Body of pancreas (tissue), 4 donors: ENCODE data around the gene EMP2. TPM values are rescaled to one million over a fixed set of nuclear protein-coding genes. Genes with fewer than 3 reads are reported as not detected.

ENCODE experiments used
- ATAC-seq: fragments of 150-250 bp; one replicate; pipeline ENCODE4 v1.9.1; 2016
- DNase-seq, 4 donors: peaks; one replicate each; pipeline ENCODE4 v3.0.0-alpha.2; 2019
- H3K27ac ChIP-seq, 4 donors: fragments of 200-600 bp; sonication (generic); 1 replicate in 3 of 4; 2 replicates in 1 of 4; pipeline versions ENCODE4 v1.5.1 to v1.6.1; 2016 to 2019; ENCODE audit warnings: mild to moderate bottlenecking in 1 of 4, mixed read lengths in 1 of 4, moderate library complexity in 1 of 4
- H3K27me3 ChIP-seq, 2 donors: fragments of 200-600 bp; sonication (generic); one replicate each; pipeline ENCODE4 v1.6.0; 2016; ENCODE audit warnings: mild to moderate bottlenecking in 1 of 2
- H3K36me3 ChIP-seq, 2 donors: fragments of 200-600 bp; sonication (generic); replicated peaks in 1 of 2; 2 replicates each; pipeline ENCODE4 v1.5.1; 2016; ENCODE audit warnings: low read depth in 2 of 2; ENCODE audit not compliant: insufficient read depth in 1 of 2
- H3K4me1 ChIP-seq: fragments of 200-600 bp; sonication (generic); one replicate; pipeline ENCODE4 v1.6.0; 2016
- H3K4me3 ChIP-seq, 2 donors: fragments of 200-600 bp; sonication (generic); 1 replicate in 1 of 2; 2 replicates in 1 of 2; pipeline ENCODE4 v1.5.1; 2016 to 2019
- H3K9me3 ChIP-seq, 3 donors: fragments of 200-600 bp; sonication (generic); 1 replicate in 2 of 3; 2 replicates in 1 of 3; pipeline ENCODE4 v1.5.1; 2016
- CTCF ChIP-seq, 7 experiments: fragments of 450-650 bp in 4 of 7; fragments of 200-600 bp in 3 of 7; sonication (generic) in 3 of 7; IDR thresholded peaks; one replicate each; pipeline ENCODE4 v1.5.1; 2016 to 2019; ENCODE audit warnings: antibody characterized with exemption in 7 of 7
- POLR2A ChIP-seq, 3 donors: fragments of 450-650 bp; IDR thresholded peaks; one replicate each; pipeline ENCODE4 v1.6.1; 2016; ENCODE audit warnings: antibody characterized with exemption in 3 of 3, mild to moderate bottlenecking in 2 of 3
- WGBS, 2 donors: methylation state at CpG; one replicate each; pipeline ENCODE4 v1.1.5; 2017; 5-methylcytosine and 5-hydroxymethylcytosine counted together
- intact Hi-C: fragments of 100-400 bp; cut with DNase I; formaldehyde crosslinking; loops from one replicate; pipeline ENCODE4 v1.15.1; 2023
- total RNA-seq, 2 donors: library from RNA; depleted of rRNA; stranded (reverse); fragments of >200 nt; gene quantifications; one replicate each; pipeline ENCODE4 v1.1.0, GENCODE V29; 2016

EMP2 gene
- total RNA-seq, 2 donors from 2014 or later: 8.6 to 17.9 TPM

- no peaks in the 10 kb centered on the region for H3K27me3 ChIP-seq
- ATAC-seq: no peak
These were observed 39.0 kb downstream of the EMP2 start for GRCh38 chr16:10541366-10541765.

GRCh38 chr16:10539793-10540192 is 40.6 kb downstream of the EMP2 start:
- no peak for ATAC-seq
- no peaks in the 10 kb centered on the region for H3K36me3 ChIP-seq
- intact Hi-C loops: no loop called here

More at GRCh38 chr16:10541366-10541765, 39.0 kb downstream of the EMP2 start:
- no peak overlapping the region for H3K27ac ChIP-seq
- WGBS, 2 donors: 92 to 93% methylated on average over 7 of the region's 7 CpGs
- H3K36me3 ChIP-seq: no peaks in the 10 kb centered on the region
- no peaks in the 10 kb centered on the region for H3K9me3 ChIP-seq
- H3K4me3 ChIP-seq: no peak overlapping the region
- DNase-seq: no peak
- intact Hi-C loops: no loop called here
- no peaks in the 10 kb centered on the region for H3K4me1 ChIP-seq
- no peak for TF ChIP-seq CTCF (IDR thresholded peaks at IDR 0.05)
- no peak for TF ChIP-seq POLR2A (IDR thresholded peaks at IDR 0.05)

GRCh38 chr16:10539236-10539635 is 41.2 kb downstream of the EMP2 start:
- Histone ChIP-seq H3K36me3 (no peaks in the 10 kb centered on the region), H3K4me1 (no peaks in the 10 kb centered on the region), H3K9me3 (no peaks in the 10 kb centered on the region), H3K27ac (no peak overlapping the region), H3K4me3 (no peak overlapping the region), H3K27me3 (no peaks in the 10 kb centered on the region)
- no peak for DNase-seq
- no peak for ATAC-seq
- intact Hi-C loops: no loop called here
- 81 to 86% methylated on average over 8 of the region's 8 CpGs for WGBS, 2 donors
- no peak for TF ChIP-seq POLR2A (IDR thresholded peaks at IDR 0.05)
- no peak for TF ChIP-seq CTCF (IDR thresholded peaks at IDR 0.05)

More at GRCh38 chr16:10539793-10540192, 40.6 kb downstream of the EMP2 start:
- Histone ChIP-seq H3K27ac (no peak overlapping the region), H3K4me1 (no peaks in the 10 kb centered on the region), H3K4me3 (no peak overlapping the region), H3K9me3 (no peaks in the 10 kb centered on the region), H3K27me3 (no peaks in the 10 kb centered on the region)
- 84 to 94% methylated on average over 5 of the region's 5 CpGs for WGBS, 2 donors
- TF ChIP-seq POLR2A (IDR thresholded peaks at IDR 0.05) (no peak), CTCF (IDR thresholded peaks at IDR 0.05) (no peak)
- DNase-seq: no peak

GRCh38 chr16:10538583-10538982 is 41.8 kb downstream of the EMP2 start:
- H3K4me3 ChIP-seq: no peak overlapping the region
- DNase-seq (no peak), ATAC-seq (no peak)
- WGBS, 2 donors: 91 to 93% methylated on average over 2 of the region's 2 CpGs
- TF ChIP-seq POLR2A (IDR thresholded peaks at IDR 0.05): no peak
- no peaks in the 10 kb centered on the region for H3K4me1 ChIP-seq
- H3K27me3 ChIP-seq: no peaks in the 10 kb centered on the region
- no peaks in the 10 kb centered on the region for H3K36me3 ChIP-seq
- H3K9me3 ChIP-seq: no peaks in the 10 kb centered on the region
- H3K27ac ChIP-seq: no peak overlapping the region
- intact Hi-C loops: no loop called here

GRCh38 chr16:10537946-10538345 is 42.5 kb downstream of the EMP2 start:
- intact Hi-C loops: no loop called here
- WGBS, 2 donors: 88 to 94% methylated on average over 13 to 15 of the region's 15 CpGs
- H3K4me1 ChIP-seq: no peaks in the 10 kb centered on the region
- DNase-seq: no peak
- no peak overlapping the region for H3K4me3 ChIP-seq
- no peaks in the 10 kb centered on the region for H3K36me3 ChIP-seq
- no peaks in the 10 kb centered on the region for H3K9me3 ChIP-seq
- H3K27ac ChIP-seq: no peak overlapping the region
- no peak for ATAC-seq
- H3K27me3 ChIP-seq: no peaks in the 10 kb centered on the region
- TF ChIP-seq CTCF (IDR thresholded peaks at IDR 0.05): no peak
- no peak for TF ChIP-seq POLR2A (IDR thresholded peaks at IDR 0.05)
